Stimulated activated CD4-positive, alpha-beta T cell treated with anti-CD3 and anti-CD28 coated beads, Interleukin-4, amount 100 ng/mL, for 4 hours (primary cell): Measurements from ENCODE around the gene CCNK.

Source experiments
- DNase-seq, 2 experiments: peaks; one replicate each; pipeline ENCODE4 v3.0.0-alpha.2; 2020

CCNK gene

GRCh38 chr14:99521176-99522024 lies 40.2 kb downstream of the CCNK start:
- no peak for DNase-seq

GRCh38 chr14:99522025-99522401 lies 40.8 kb downstream of the CCNK start:
- no peak for DNase-seq

GRCh38 chr14:99522457-99522891 lies 41.3 kb downstream of the CCNK start:
- no peak for DNase-seq

GRCh38 chr14:99522934-99523703 lies 41.9 kb downstream of the CCNK start:
- no peak for DNase-seq

GRCh38 chr14:99523704-99524055 lies 42.5 kb downstream of the CCNK start:
- no peak for DNase-seq

GRCh38 chr14:99524091-99524661 lies 43.0 kb downstream of the CCNK start:
- DNase-seq = no peak

GRCh38 chr14:99524804-99525698 lies 43.8 kb downstream of the CCNK start:
- no peak for DNase-seq

GRCh38 chr14:99525699-99526080 lies 44.5 kb downstream of the CCNK start:
- no peak for DNase-seq

GRCh38 chr14:99527026-99527425 lies 45.8 kb downstream of the CCNK start:
- no peak for DNase-seq

GRCh38 chr14:99527427-99528076 lies 46.3 kb downstream of the CCNK start:
- no peak for DNase-seq

GRCh38 chr14:99529899-99530298 lies 48.7 kb downstream of the CCNK start:
- DNase-seq = no peak

GRCh38 chr14:99530407-99531155 lies 49.4 kb downstream of the CCNK start:
- DNase-seq = no peak

GRCh38 chr14:99531251-99532096 lies 50.3 kb downstream of the CCNK start:
- no peak for DNase-seq

- DNase-seq = no peak
Observed at GRCh38 chr14:99532310-99532709, 51.1 kb downstream of the CCNK start.

- DNase-seq = no peak
Observed at GRCh38 chr14:99534333-99534732, 53.1 kb downstream of the CCNK start.

GRCh38 chr14:99534863-99535262 lies 53.7 kb downstream of the CCNK start:
- DNase-seq = no peak

- no peak for DNase-seq
Observed at GRCh38 chr14:99535448-99535847, 54.2 kb downstream of the CCNK start.

- no peak for DNase-seq
Observed at GRCh38 chr14:99535908-99536778, 54.9 kb downstream of the CCNK start.

- DNase-seq = no peak
Observed at GRCh38 chr14:99537399-99537798, 56.2 kb downstream of the CCNK start.

GRCh38 chr14:99538275-99538674 lies 57.1 kb downstream of the CCNK start:
- DNase-seq = no peak
